Measurements from ENCODE around the gene FDCSP. TPM values are rescaled to one million over a fixed set of nuclear protein-coding genes. Genes with fewer than 3 reads are reported as not detected.

The FDCSP gene
- total and polyA plus RNA-seq, 2 of the 13 experiments (the other 11 are each of a cell fraction or from before 2014, with no cell fraction given) = not detected

DNA sequence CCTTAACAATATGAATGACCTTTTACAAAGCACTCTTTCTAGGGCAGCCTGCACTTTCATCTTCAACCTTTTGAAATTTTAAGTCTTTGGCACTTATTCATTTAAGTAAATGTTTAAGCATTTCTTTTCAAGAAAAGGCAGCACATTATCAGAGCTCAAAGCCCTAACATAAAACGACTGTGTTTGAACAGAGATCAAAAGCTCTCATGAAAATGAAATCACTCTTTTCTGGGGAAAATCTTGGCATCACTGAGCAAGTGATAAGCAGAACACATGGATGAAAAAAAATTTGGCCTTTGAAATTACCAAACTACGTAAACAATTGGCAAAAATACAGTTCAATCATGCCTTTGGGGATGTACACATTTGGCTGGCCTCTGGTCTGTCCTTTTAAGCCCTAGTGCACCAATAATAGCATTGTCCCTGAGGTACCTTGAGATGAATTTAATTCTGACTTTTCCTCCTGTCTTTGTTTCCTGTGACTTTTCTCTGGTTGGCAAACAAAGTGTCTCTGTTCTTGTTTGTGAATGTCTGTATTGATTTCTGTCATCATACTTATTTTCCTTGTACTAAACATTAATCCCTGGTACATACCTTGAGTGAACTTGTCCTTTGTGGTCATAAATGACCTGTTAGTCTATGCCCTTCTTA, 43.3 kb upstream of the FDCSP start (continued):
- TF ChIP-seq, protein P1, sequence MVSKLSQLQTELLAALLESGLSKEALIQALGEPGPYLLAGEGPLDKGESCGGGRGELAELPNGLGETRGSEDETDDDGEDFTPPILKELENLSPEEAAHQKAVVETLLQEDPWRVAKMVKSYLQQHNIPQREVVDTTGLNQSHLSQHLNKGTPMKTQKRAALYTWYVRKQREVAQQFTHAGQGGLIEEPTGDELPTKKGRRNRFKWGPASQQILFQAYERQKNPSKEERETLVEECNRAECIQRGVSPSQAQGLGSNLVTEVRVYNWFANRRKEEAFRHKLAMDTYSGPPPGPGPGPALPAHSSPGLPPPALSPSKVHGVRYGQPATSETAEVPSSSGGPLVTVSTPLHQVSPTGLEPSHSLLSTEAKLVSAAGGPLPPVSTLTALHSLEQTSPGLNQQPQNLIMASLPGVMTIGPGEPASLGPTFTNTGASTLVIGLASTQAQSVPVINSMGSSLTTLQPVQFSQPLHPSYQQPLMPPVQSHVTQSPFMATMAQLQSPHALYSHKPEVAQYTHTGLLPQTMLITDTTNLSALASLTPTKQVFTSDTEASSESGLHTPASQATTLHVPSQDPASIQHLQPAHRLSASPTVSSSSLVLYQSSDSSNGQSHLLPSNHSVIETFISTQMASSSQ (IDR thresholded peaks at IDR 0.05; ENCODE audit: low read depth) = peak; percentile 89
- TF ChIP-seq, protein P1 (CRISPR knock-in tag; IDR thresholded peaks at IDR 0.05; ENCODE audit: borderline replicate concordance) = peak; percentile 95
- TF ChIP-seq HOXA7 (CRISPR knock-in tag; IDR thresholded peaks at IDR 0.05) = no peak
- TF ChIP-seq ZNF496 (CRISPR knock-in tag; IDR thresholded peaks at IDR 0.05; ENCODE audit: insufficient replicate concordance) = no peak
- no peak for TF ChIP-seq ZNF253 (CRISPR knock-in tag; IDR thresholded peaks at IDR 0.05; ENCODE audit: borderline replicate concordance)
- TF ChIP-seq, protein P2, sequence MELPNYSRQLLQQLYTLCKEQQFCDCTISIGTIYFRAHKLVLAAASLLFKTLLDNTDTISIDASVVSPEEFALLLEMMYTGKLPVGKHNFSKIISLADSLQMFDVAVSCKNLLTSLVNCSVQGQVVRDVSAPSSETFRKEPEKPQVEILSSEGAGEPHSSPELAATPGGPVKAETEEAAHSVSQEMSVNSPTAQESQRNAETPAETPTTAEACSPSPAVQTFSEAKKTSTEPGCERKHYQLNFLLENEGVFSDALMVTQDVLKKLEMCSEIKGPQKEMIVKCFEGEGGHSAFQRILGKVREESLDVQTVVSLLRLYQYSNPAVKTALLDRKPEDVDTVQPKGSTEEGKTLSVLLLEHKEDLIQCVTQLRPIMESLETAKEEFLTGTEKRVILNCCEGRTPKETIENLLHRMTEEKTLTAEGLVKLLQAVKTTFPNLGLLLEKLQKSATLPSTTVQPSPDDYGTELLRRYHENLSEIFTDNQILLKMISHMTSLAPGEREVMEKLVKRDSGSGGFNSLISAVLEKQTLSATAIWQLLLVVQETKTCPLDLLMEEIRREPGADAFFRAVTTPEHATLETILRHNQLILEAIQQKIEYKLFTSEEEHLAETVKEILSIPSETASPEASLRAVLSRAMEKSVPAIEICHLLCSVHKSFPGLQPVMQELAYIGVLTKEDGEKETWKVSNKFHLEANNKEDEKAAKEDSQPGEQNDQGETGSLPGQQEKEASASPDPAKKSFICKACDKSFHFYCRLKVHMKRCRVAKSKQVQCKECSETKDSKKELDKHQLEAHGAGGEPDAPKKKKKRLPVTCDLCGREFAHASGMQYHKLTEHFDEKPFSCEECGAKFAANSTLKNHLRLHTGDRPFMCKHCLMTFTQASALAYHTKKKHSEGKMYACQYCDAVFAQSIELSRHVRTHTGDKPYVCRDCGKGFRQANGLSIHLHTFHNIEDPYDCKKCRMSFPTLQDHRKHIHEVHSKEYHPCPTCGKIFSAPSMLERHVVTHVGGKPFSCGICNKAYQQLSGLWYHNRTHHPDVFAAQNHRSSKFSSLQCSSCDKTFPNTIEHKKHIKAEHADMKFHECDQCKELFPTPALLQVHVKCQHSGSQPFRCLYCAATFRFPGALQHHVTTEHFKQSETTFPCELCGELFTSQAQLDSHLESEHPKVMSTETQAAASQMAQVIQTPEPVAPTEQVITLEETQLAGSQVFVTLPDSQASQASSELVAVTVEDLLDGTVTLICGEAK (IDR thresholded peaks at IDR 0.05) = no peak
- TF ChIP-seq, protein P2 (CRISPR knock-in tag; IDR thresholded peaks at IDR 0.05) = no peak
- TF ChIP-seq, protein P3, sequence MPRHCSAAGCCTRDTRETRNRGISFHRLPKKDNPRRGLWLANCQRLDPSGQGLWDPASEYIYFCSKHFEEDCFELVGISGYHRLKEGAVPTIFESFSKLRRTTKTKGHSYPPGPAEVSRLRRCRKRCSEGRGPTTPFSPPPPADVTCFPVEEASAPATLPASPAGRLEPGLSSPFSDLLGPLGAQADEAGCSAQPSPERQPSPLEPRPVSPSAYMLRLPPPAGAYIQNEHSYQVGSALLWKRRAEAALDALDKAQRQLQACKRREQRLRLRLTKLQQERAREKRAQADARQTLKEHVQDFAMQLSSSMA (CRISPR knock-in tag; IDR thresholded peaks at IDR 0.05) = no peak
- TF ChIP-seq, protein P4, sequence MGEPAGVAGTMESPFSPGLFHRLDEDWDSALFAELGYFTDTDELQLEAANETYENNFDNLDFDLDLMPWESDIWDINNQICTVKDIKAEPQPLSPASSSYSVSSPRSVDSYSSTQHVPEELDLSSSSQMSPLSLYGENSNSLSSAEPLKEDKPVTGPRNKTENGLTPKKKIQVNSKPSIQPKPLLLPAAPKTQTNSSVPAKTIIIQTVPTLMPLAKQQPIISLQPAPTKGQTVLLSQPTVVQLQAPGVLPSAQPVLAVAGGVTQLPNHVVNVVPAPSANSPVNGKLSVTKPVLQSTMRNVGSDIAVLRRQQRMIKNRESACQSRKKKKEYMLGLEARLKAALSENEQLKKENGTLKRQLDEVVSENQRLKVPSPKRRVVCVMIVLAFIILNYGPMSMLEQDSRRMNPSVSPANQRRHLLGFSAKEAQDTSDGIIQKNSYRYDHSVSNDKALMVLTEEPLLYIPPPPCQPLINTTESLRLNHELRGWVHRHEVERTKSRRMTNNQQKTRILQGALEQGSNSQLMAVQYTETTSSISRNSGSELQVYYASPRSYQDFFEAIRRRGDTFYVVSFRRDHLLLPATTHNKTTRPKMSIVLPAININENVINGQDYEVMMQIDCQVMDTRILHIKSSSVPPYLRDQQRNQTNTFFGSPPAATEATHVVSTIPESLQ (CRISPR knock-in tag; conservative IDR thresholded peaks at IDR 0.05) = no peak

Measured in HepG2 (cell line).